Hepatocyte (in vitro differentiated cells): ENCODE measurements around the gene XPR1. TPM values are rescaled to one million over a fixed set of nuclear protein-coding genes. Genes with fewer than 3 reads are reported as not detected.
A peak's percentile ranks its signal among the peaks of the same experiment; 100 is the strongest.

Source experiments
- DNase-seq: peaks from one replicate; pipeline ENCODE4 v3.0.0-alpha.2; 2016; ENCODE audit warnings: low spot score
- H2AFZ ChIP-seq: fragments of 200-600 bp; sonication (generic); 2 replicates; pipeline ENCODE4 v1.6.0; 2016; ENCODE audit warnings: antibody characterized with exemption, mild to moderate bottlenecking
- H3K27ac ChIP-seq: fragments of 200-600 bp; sonication (generic); 2 replicates; pipeline ENCODE4 v1.5.1; 2016; ENCODE audit warnings: mild to moderate bottlenecking
- H3K27me3 ChIP-seq: fragments of 200-600 bp; sonication (generic); 2 replicates; pipeline ENCODE4 v1.6.1; 2016
- H3K36me3 ChIP-seq: fragments of 200-600 bp; sonication (generic); replicated peaks from 2 replicates; pipeline ENCODE4 v1.5.1; 2016; ENCODE audit warnings: low read depth; ENCODE audit not compliant: insufficient read depth
- H3K4me1 ChIP-seq: fragments of 200-600 bp; sonication (generic); 2 replicates; pipeline ENCODE4 v1.5.1; 2016; ENCODE audit warnings: mild to moderate bottlenecking, moderate library complexity; ENCODE audit not compliant: insufficient read depth
- H3K4me2 ChIP-seq: fragments of 200-600 bp; sonication (generic); 2 replicates; pipeline ENCODE4 v1.6.0; 2016
- H3K4me3 ChIP-seq: fragments of 200-600 bp; sonication (generic); 2 replicates; pipeline ENCODE4 v1.5.1; 2016; ENCODE audit warnings: mild to moderate bottlenecking
- H3K79me2 ChIP-seq: fragments of 200-600 bp; sonication (generic); 2 replicates; pipeline ENCODE4 v1.6.0; 2017; ENCODE audit warnings: mild to moderate bottlenecking
- H3K9me2 ChIP-seq: fragments of 200-600 bp; sonication (generic); replicated peaks from 2 replicates; pipeline ENCODE4 v1.6.0; 2017; ENCODE audit warnings: mild to moderate bottlenecking; ENCODE audit not compliant: insufficient read depth
- H3K9me3 ChIP-seq: fragments of 200-600 bp; sonication (generic); 2 replicates; pipeline ENCODE4 v1.5.1; 2016; ENCODE audit warnings: low read depth, mild to moderate bottlenecking
- H4K20me1 ChIP-seq: fragments of 200-600 bp; sonication (generic); 2 replicates; pipeline ENCODE4 v1.6.0; 2016; ENCODE audit warnings: mild to moderate bottlenecking; ENCODE audit not compliant: insufficient read depth, poor library complexity, severe bottlenecking
- CTCF ChIP-seq: fragments of 200-600 bp; sonication (generic); IDR thresholded peaks from 2 replicates; pipeline ENCODE4 v1.5.1; 2016; ENCODE audit warnings: antibody characterized with exemption, mild to moderate bottlenecking; ENCODE audit not compliant: poor library complexity
- EZH2 ChIP-seq: fragments of 200-600 bp; sonication (generic); IDR thresholded peaks from 2 replicates; pipeline ENCODE4 v1.6.1; 2016; ENCODE audit warnings: antibody characterized with exemption, mild to moderate bottlenecking, borderline replicate concordance
- EZH2phosphoT487 ChIP-seq: fragments of 200-600 bp; sonication (generic); IDR thresholded peaks from one replicate; pipeline ENCODE4 v1.6.1; 2018; ENCODE audit warnings: antibody characterized with exemption, mild to moderate bottlenecking, low read depth, moderate library complexity; ENCODE audit not compliant: unreplicated experiment, severe bottlenecking
- WGBS: methylation state at CpG from one replicate; pipeline ENCODE4 v1.1.6; 2016; ENCODE audit warnings: low lambda C conversion rate; ENCODE audit errors: missing lambda C conversion rate; 5-methylcytosine and 5-hydroxymethylcytosine counted together
- polyA plus RNA-seq: library from polyadenylated mRNA; unstranded; fragments of >200 nt; fragmentation: Nextera tagmentation; extraction: Ambion mirVana; gene quantifications from 2 replicates; pipeline ENCODE4 v1.2.1, GENCODE V29; 2016
- total RNA-seq: library from RNA; depleted of rRNA; stranded (reverse); fragments of >200 nt; gene quantifications from 2 replicates; pipeline ENCODE4 v1.2.3, GENCODE V29; 2014

Gene XPR1
- total and polyA plus RNA-seq, 2 experiments from 2014 or later, result 18.2 to 41.5 TPM

GRCh38 chr1:180911640-180912191 is 279.9 kb downstream of the XPR1 start:
- Histone ChIP-seq H3K4me2 (peak overlapping the region; percentile 93), H3K4me1 (peaks cover 19% of the 10 kb centered on the region), H3K9me3 (no peaks in the 10 kb centered on the region), H3K9me2 (no peaks in the 10 kb centered on the region), H3K79me2 (peaks cover 5% of the 10 kb centered on the region), H3K4me3 (peak overlapping the region; percentile 58), H4K20me1 (no peaks in the 10 kb centered on the region), H3K27me3 (peaks cover 9% of the 10 kb centered on the region), H3K36me3 (no peaks in the 10 kb centered on the region), H3K27ac (peak overlapping the region; percentile 96), H2AFZ (peak overlapping the region; percentile 87)
- whole genome bisulfite sequencing, result 32% methylated on average over 17 of the region's 17 CpGs
- DNase-seq, result peak; percentile 32
- no peak for TF ChIP-seq EZH2
- TF ChIP-seq CTCF, result no peak
- TF ChIP-seq EZH2phosphoT487, result no peak

- Histone ChIP-seq H3K27ac (peak overlapping the region; percentile 96), H3K79me2 (peaks cover 5% of the 10 kb centered on the region), H2AFZ (peak overlapping the region; percentile 87), H3K4me3 (peak overlapping the region; percentile 58), H3K9me3 (no peaks in the 10 kb centered on the region), H3K36me3 (no peaks in the 10 kb centered on the region), H3K9me2 (no peaks in the 10 kb centered on the region), H3K4me1 (peaks cover 19% of the 10 kb centered on the region), H3K27me3 (peaks cover 9% of the 10 kb centered on the region), H3K4me2 (peak overlapping the region; percentile 93), H4K20me1 (no peaks in the 10 kb centered on the region)
- DNase-seq, result peak; percentile 60
- TF ChIP-seq EZH2phosphoT487 (no peak), EZH2 (no peak), CTCF (no peak)
- 2% methylated on average over 56 of the region's 71 CpGs for WGBS
Observed at GRCh38 chr1:180912211-180912800, 280.5 kb downstream of the XPR1 start.

GRCh38 chr1:180912801-180913565 is 281.2 kb downstream of the XPR1 start, which contains the start of gene KIAA1614:
Gene KIAA1614, plus strand, starts transcription at chr1:180912897. Its CDS starts 347 bp downstream, at chr1:180913244.
- H3K4me1 ChIP-seq, result peaks cover 19% of the 10 kb centered on the region

More at GRCh38 chr1:180912801-180913565, 281.2 kb downstream of the XPR1 start, which contains the start of gene KIAA1614:
- Histone ChIP-seq H3K9me2 (no peaks in the 10 kb centered on the region), H3K36me3 (no peaks in the 10 kb centered on the region), H2AFZ (peak within 1 kb of the TSS; percentile 87), H3K79me2 (peaks cover 5% of the 10 kb centered on the region), H3K27me3 (peaks cover 9% of the 10 kb centered on the region), H3K9me3 (no peaks in the 10 kb centered on the region), H3K4me2 (peak within 1 kb of the TSS; percentile 93), H4K20me1 (no peaks in the 10 kb centered on the region), H3K4me3 (peak within 1 kb of the TSS; percentile 58), H3K27ac (peak within 1 kb of the TSS; percentile 96)
- no peak for TF ChIP-seq CTCF
- no peak for TF ChIP-seq EZH2
- TF ChIP-seq EZH2phosphoT487, result no peak
- DNase-seq, result peak; percentile 30
- WGBS, result 4% methylated on average over 53 of the region's 76 CpGs
